GM10847 (cell line): ENCODE data around the gene S100A16.

Experiments used
- POLR2A ChIP-seq: IDR thresholded peaks from 2 replicates; pipeline ENCODE4 v1.6.1; 2011; ENCODE audit not compliant: insufficient read length; ENCODE audit errors: extremely low read depth

The S100A16 gene

GRCh38 chr1:153563991-153564390 is 48.9 kb downstream of the S100A16 start:
- no peak for TF ChIP-seq POLR2A

GRCh38 chr1:153563483-153563901 is 49.4 kb downstream of the S100A16 start:
- TF ChIP-seq POLR2A: no peak

- no peak for TF ChIP-seq POLR2A
Measured at GRCh38 chr1:153561466-153561985, 51.4 kb downstream of the S100A16 start.

- TF ChIP-seq POLR2A: no peak
Measured at GRCh38 chr1:153560771-153561465, 52.0 kb downstream of the S100A16 start.

- TF ChIP-seq POLR2A: no peak
Measured at GRCh38 chr1:153560241-153560640, 52.7 kb downstream of the S100A16 start.

GRCh38 chr1:153557877-153558276 is 55.1 kb downstream of the S100A16 start:
- no peak for TF ChIP-seq POLR2A
